Epithelial cell of proximal tubule (primary cell): ENCODE measurements around the gene CEP164. TPM values are rescaled to one million over a fixed set of nuclear protein-coding genes. Genes with fewer than 3 reads are reported as not detected.

Experiments
- DNase-seq: peaks from one replicate; pipeline ENCODE4 v3.0.0-alpha.2; 2011; ENCODE audit warnings: low read depth
- H3K4me3 ChIP-seq: 2 replicates; pipeline ENCODE4 v1.5.1; 2011; ENCODE audit warnings: low read depth, mild to moderate bottlenecking, low read length
- total RNA-seq: library from RNA; depleted of rRNA; stranded (reverse); fragments of >200 nt; gene quantifications from 2 replicates; pipeline ENCODE4 v1.2.3, GENCODE V29; 2015
- TF ChIP-seq, protein P1 (sequence below): conservative IDR thresholded peaks from 2 replicates; pipeline ENCODE4 v1.5.1; 2012; ENCODE audit warnings: low read depth, mild to moderate bottlenecking, low read length

CEP164 gene
- total RNA-seq, 1 donor from 2014 or later = 20.2 TPM

DNA sequence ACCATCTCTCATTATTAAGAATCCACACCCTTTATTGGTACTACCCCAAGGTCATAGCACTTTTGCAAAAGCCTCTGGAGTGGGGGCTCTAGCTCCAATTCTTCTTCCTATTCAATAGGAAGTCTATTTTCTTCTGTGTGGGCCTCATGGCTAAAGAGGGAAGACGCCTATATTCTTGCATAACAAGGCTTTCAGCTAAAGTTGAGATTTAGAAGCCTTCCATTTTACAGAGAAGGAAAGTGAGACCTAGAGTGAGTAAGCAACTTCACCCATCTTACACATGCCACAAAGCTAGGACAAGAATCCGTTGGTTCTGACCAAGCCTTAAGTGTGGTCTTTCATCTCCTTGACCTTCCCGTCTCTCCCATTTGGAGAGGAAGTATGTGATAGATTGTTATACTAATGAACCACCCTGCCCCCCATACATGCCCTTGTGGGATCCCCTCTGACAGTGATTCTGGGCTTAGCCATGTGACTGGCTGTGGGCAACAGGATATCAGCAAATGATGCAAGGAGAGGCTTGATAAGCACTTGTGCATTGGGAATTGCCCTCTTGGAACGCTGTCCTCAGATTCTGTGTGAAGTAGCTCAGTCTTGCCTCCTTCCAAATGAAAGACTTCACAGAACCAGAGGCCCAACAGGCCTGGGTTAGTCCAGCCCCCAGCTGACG, 23.9 kb upstream of the CEP164 start:
- H3K4me3 ChIP-seq = no peak overlapping the region
- DNase-seq = no peak
- TF ChIP-seq, protein P1, sequence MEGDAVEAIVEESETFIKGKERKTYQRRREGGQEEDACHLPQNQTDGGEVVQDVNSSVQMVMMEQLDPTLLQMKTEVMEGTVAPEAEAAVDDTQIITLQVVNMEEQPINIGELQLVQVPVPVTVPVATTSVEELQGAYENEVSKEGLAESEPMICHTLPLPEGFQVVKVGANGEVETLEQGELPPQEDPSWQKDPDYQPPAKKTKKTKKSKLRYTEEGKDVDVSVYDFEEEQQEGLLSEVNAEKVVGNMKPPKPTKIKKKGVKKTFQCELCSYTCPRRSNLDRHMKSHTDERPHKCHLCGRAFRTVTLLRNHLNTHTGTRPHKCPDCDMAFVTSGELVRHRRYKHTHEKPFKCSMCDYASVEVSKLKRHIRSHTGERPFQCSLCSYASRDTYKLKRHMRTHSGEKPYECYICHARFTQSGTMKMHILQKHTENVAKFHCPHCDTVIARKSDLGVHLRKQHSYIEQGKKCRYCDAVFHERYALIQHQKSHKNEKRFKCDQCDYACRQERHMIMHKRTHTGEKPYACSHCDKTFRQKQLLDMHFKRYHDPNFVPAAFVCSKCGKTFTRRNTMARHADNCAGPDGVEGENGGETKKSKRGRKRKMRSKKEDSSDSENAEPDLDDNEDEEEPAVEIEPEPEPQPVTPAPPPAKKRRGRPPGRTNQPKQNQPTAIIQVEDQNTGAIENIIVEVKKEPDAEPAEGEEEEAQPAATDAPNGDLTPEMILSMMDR = no peak

DNA sequence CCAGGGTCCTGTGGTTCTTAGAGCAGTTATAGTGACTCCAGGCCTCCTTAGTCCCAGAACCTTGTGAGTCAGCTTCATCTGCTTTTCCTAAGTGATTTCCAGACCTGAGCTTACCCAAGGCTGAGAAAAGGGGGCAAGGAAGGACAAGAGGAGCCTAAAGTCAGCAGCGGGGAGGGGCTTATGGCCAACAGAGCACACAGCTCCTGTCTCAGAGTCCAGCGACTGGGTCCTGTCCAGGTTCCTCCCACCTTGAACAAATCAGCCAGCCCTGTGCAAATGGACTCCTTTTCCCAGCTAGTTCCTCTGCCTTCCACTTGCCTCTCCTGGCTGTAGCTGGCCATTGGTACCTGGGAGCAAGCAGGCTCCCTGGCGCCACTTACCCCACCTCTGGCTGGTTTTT, 22.5 kb upstream of the CEP164 start:
- no peak overlapping the region for H3K4me3 ChIP-seq
- TF ChIP-seq, protein P1 = no peak
- no peak for DNase-seq

DNA sequence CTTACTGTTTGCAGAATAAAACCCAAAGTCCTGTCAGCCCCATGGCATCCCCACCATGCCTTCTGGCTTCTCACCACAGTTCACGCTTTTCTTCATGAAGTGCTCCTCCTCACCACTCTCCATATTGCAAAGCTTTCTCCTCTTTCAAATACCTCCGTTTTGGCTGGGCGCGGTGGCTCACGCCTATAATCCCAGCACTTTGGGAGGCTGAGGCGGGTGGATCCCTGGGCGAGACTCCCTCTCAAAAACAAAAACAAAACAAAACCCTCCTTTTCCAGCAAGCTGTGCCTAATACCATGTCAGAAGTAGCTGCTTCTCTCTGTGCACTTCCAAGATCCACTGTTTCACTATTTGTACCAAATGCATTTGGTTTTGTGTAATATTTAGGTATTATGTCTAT, 18.3 kb upstream of the CEP164 start:
- DNase-seq = no peak
- no peak overlapping the region for H3K4me3 ChIP-seq
- TF ChIP-seq, protein P1 = no peak

DNA sequence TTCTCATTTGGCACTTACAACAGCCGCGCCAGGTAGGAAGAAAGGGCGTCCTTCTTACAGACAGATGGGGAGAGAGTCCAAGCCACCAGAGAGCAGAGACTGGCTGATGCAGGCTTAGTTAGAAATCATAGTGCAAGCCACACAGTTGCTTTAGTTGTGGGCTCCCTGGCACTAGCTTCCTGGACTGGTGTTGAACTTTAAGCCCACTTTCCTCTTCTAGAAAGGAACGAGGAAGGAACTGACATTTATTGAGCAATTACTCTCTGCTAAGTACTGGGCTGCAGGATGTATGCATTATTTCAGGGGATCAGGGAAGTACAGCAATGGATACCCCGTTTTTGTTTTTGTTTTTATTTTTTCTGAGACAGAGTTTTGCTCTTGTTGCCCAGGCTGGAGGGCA, 14.6 kb upstream of the CEP164 start:
- DNase-seq = no peak
- TF ChIP-seq, protein P1 = no peak
- H3K4me3 ChIP-seq = no peak overlapping the region

DNA sequence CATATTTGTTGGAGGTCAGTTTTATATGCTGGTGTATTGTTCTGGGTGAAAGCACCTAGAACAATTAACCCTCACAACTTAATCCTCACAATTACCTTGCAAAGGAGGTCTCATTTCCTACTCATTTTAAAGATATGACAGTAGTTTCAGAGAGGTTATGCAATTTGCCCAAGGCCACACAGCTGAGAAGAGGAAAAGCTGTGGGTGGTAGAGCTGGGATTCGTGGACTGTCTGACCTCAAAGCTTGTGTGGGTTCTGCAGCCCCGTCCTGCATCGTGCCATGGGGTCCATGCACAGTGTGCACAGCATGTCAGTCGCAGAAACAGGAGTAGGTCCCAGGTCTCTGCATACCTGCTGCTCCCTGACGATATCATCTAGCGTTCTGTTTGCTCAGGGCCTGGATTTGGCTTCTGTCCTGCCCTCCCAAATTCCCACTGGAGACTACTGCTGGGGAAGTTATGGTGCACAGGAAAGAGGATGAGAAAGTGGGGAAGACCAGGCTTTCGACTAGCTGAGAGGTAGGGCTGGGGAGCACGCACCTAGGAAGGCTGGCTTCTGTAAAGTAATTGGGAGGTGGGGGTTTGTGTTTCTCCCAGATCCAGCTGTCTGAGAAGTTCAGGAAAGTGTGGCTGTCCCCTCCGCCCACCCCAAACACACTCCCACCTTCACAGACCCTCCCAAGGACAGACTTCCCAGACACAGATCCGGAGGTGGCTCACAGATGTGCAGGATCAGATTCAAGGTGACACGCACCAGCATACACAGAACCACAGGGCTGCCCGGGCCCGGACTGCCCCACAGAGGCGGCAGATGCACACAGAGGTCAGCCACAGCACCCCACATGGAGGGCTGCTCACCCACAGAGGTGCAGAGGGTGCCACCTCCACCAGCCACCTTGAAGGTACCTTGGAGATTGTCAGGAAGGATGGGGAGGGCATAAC, 13.6 kb upstream of the CEP164 start:
- TF ChIP-seq, protein P1 = no peak
- DNase-seq = no peak
- H3K4me3 ChIP-seq = peak overlapping the region; percentile 93

DNA sequence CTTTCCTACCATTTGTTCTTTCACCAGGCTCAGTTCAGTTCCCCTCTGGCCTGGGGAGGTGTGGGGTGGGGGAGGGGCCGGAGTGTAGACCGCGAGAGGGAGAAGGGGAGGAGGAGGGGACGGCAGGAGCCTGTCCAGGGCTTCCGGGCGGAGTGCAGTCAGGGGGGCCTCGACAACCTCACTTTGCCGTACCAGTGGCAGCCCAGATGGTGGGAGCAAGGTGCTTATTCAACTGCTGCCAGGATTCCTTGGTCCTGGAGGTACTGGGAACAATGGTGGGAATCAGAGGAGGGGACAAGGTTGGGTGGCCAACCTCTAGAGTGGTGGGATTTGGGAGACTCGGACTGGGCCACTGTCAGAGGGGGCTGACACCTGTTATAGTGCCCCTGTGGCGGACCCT, 12.8 kb upstream of the CEP164 start:
- DNase-seq = no peak
- TF ChIP-seq, protein P1 = no peak
- peak overlapping the region; percentile 93 for H3K4me3 ChIP-seq
